Stimulated activated CD8-positive, alpha-beta memory T cell treated with anti-CD3 and anti-CD28 coated beads, Interleukin-15, amount 100 ng/mL, for 24 hours (primary cell): ENCODE measurements around the gene METTL25B.

Source experiments
- DNase-seq: peaks from one replicate; pipeline ENCODE4 v3.0.0-alpha.2; 2020; ENCODE audit warnings: low read depth

Gene METTL25B

DNA sequence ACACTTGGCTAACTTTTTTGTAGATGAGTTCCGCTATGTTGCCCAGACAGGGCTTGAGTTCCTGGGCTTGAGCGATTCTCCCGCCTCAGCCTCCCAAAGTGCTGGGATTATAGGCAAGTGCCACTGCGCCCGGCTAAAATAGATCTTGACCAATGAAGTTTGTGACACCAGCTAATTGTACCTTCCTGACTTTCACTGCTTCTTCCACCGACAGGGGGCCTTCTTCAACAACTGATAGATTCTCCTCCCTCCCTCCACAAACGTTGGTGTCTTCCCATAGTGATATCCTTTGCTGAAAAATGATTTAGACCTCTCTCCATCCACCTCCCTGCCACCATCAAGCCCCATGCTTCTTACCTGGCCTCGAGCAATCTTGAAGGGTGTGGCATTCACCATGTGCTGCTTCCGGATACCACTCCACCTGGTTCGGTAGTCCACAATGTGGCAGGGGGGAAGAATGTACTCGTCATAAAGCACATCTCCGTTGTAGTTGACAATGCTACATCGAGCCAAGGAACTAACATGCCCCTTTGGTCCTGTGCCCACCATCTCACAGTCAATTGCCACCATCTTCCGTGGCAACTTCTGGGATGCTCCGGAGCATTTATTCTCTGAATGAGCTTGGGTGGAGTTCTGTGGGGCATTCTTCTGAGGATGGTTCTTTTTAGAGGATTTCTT lies 1.6 kb upstream of the METTL25B start:
- no peak for DNase-seq

- no peak for DNase-seq
Measured at GRCh38 chr1:156727492-156727891, 777 bp upstream of the METTL25B start.

DNA sequence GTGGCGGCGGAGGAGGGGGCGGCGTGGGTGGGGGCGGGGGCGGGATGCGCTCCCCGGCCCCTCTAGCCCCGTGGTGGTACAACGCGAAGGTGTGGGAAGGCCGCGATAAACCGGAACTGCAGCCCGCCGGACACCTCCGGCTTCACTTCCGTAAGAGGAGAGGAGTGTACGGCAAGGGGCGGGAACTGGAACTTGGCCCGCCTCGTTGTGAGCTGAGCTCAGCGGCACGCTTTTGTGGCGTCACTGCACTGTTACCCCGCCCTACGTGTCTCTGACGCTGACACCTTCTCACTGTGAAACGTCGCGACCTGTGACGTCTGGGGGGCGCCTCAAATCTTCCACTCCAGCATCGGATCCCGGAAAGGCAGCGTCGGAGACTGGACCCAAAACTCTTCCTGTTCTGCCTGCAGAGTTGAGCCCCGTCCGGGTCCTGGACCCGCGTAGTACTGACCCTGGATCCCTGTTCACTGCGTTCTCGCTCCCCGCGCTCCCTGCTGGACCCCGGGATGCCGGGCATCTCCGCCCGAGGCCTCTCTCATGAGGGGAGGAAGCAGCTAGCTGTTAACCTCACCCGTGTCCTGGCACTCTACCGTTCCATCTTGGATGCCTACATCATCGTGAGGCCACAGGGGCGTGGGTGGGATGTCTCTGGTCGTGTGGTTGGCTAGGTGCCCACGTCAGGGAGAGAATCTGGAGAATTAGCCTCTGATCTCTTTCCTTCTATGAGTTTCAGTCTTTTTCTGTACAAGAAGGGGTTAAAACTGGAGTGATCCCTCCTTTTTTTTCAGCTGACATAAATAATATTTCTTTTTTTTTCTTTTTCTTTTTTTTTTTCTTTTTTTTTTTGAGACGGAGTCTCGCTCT lies 562 bp downstream of the METTL25B start, which contains the start of gene ISG20L2:
Gene ISG20L2, minus strand, starts transcription at position 168 of the 864 bp plus-strand sequence. CDS start 1,114 bp downstream, outside the sequence.
- DNase-seq, result peak; percentile 79

DNA sequence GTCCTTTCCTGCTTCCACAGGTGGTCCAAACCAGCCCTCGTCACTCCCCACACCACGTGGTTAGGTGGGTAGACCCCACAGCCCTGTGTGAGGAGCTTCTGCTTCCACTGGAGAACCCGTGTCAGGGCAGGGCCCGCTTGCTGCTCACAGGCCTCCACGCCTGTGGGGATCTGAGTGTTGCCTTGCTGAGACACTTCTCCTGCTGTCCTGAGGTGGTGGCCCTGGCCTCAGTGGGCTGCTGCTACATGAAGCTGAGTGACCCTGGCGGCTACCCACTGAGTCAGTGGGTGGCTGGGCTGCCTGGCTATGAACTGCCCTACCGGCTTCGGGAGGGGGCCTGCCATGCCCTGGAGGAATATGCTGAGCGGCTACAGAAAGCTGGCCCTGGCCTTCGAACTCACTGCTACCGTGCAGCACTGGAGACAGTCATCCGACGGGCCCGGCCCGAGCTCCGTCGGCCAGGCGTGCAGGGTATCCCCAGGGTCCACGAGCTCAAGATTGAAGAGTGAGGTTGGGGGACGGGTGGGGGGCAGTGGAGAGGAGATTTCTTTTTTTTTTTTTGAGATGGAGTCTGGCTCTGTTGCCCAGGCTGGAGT lies 5.8 kb downstream of the METTL25B start:
- no peak for DNase-seq

DNA sequence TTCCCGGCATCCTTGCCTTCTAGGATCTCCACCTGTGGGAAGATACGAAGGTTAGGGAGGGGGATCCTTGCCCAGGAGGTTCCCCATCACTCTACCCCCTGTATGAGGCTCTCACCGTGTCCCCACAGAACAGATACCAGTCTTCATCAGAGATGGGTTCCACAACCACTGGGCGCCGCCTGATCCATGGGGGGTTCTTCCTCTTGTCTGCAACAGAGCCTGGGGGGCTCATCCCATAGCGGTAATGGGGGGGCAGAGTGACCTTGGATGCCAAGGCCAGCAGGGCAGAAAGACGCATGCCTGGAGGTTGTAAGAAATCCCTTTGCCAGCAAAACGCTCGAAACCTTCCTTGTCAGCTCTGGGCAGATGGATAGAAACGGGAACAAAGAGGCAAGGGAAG lies 10.1 kb downstream of the METTL25B start:
- DNase-seq, result no peak

DNA sequence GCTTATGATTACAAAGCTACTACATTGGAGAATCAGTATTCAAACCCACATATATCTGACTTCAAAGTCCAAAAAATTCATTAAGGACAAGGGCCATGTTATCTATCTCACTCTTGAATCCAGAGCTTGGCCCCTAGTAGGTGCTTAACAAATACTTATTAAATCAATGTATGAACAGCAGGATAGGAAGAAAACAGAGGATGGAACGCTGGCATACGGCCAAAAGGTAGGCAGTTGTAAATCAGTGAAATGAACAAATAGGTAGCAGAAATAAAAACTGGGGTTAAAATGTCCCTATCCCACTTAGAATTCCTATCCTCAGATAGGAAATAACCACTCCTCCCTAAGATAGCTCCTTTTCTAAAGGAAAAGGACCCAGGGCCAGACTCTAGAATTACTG lies 10.6 kb downstream of the METTL25B start:
- no peak for DNase-seq

GRCh38 chr1:156740237-156740740 lies 12.0 kb downstream of the METTL25B start:
- DNase-seq, result no peak

DNA sequence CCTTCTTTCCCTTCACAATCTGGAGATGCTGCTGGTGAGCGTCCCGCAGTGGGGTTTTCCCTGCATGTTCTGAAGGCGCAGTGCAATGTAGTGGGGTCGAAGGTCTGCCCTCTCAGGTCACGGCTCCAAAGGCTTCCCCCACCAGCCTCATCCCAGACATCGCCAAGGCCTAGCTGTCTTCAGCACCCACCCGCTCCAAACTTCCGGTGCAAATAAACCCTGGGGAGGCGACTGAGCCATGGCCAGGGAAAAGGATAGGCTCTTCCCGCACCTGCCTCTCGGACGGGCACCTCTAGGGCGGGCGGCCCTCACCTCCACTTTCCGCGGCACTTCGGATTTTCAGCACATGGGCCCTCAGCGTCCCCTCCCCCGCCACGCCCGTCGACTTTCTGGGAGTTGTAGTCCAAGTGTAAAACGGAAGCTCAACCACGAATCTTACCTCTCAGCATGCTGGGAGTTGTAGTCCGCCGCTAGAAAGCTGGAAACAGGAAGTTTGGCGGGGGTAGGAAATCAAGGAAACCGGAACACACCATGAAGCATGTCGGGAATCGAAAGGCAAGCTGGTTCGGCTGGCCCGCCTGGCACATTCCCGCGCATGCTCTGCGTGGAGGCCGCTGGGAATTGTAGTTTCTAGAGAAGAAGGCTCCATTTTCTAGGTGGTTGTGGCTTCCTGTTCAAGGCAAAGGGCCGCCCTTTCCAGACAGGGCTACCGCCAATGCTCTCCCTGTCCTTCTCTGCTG lies 12.6 kb downstream of the METTL25B start, which contains the start of gene MRPL24:
Gene MRPL24, minus strand, starts transcription at position 348 of the 740 bp plus-strand sequence. CDS start 2,384 bp downstream, outside the sequence.
- peak; percentile 81 for DNase-seq

DNA sequence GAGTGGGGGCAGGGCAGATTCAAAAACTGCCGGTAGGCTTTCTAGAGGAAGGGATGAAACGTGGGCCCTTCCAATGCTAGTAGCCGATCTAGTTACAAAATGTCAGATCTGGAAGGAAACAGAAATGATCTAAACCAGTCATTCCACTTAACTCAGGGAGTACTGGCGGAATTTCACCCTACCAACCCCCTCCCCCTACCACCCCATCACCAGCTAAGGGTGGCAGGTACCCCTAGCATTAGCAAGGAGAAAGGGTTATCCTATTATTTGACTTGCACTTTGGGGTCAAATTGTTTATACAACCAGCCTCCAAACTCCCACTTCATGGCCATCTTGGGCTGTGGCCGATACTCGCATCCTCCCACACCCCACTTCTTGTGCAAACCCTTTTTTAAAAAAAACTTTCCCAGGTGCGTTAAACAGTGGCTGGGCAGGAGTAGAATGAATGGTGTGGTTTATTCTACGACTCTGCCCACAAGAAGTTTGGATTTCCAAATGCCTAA lies 13.3 kb downstream of the METTL25B start:
- DNase-seq, result no peak

DNA sequence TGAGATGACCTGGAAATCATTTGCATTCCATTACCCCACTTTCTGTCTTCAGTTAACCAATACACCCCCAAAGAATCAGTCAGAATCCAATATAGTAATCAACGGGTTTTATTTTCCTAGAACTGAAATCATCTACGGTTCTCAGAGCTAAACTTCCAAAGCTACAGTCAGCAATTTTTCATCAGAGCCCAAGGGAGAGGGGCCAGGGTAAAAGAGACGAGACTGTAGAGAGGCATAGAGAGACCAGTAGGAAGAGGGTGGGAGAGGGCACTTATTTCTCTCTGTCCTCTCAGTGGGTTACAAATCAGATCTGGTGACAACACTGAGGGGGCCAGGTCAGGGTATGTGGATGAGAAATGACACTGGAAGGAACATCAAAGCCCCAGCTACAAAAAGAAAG lies 13.7 kb downstream of the METTL25B start:
- no peak for DNase-seq

GRCh38 chr1:156742801-156743200 lies 14.5 kb downstream of the METTL25B start:
- no peak for DNase-seq

DNA sequence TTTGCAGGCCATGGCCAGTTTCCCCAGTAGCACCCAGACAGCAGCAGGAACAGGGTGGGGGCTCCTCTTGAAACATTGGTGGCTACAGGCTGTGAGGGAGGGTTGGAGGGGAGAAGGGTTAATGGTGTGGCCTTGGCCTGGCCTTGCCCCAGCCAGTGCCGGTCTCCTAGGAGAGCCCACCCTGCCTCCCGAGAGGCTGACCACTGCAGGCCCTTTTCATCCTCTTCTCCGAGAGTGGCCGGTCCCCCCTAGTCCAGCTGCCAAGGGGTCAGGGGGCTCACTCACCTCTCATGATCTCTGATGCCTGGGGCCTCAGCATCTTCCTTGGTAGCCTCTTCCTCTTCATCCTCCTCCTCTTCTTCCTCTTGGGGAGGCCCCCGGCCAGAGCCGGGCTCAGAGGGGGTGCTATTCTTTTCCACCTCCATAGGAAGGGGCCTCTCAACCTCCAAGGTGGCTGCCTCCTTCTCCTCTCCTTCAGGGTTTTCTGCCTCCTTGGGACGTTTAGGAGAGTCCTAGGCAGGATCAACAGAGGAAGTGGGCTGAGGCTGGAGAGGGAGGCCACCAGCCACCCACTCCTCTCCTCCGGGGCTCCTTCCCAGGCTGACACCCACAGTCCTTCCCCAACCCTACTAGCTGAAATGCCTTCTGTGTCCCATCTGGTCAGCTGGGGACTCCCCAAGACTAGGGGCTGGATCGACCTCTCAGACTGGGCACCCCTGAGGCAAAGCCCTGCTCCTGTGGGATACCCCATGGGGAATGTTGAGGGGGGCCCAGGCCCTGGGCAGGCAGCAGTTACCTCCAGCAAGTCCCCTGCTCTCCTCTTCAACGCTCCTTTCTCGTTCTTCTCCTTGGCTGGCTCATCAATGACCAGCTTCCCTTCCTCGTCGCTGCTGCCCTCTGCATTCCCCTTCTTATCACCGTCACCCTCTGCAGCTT lies 15.4 kb downstream of the METTL25B start:
- no peak for DNase-seq

GRCh38 chr1:156744344-156744743 lies 16.1 kb downstream of the METTL25B start:
- no peak for DNase-seq

GRCh38 chr1:156744786-156745419 lies 16.6 kb downstream of the METTL25B start:
- DNase-seq, result no peak

GRCh38 chr1:156745881-156746280 lies 17.6 kb downstream of the METTL25B start:
- DNase-seq, result no peak

DNA sequence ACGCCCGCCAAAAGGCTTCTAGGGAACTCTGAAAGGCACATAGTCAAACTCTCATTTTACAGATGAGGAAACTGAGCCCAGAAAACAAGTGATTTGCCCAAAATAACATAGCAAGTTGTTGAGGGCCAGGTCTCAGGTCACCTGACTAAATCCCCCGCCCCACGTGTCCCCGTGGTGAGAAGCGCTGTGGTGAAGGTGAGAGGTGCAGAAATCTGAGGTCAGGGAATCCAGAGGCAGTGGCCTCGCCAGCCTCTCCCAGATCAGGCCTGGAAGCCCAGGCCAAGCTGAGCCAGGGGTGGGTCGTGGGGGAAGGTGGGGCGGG lies 18.1 kb downstream of the METTL25B start:
- no peak for DNase-seq

DNA sequence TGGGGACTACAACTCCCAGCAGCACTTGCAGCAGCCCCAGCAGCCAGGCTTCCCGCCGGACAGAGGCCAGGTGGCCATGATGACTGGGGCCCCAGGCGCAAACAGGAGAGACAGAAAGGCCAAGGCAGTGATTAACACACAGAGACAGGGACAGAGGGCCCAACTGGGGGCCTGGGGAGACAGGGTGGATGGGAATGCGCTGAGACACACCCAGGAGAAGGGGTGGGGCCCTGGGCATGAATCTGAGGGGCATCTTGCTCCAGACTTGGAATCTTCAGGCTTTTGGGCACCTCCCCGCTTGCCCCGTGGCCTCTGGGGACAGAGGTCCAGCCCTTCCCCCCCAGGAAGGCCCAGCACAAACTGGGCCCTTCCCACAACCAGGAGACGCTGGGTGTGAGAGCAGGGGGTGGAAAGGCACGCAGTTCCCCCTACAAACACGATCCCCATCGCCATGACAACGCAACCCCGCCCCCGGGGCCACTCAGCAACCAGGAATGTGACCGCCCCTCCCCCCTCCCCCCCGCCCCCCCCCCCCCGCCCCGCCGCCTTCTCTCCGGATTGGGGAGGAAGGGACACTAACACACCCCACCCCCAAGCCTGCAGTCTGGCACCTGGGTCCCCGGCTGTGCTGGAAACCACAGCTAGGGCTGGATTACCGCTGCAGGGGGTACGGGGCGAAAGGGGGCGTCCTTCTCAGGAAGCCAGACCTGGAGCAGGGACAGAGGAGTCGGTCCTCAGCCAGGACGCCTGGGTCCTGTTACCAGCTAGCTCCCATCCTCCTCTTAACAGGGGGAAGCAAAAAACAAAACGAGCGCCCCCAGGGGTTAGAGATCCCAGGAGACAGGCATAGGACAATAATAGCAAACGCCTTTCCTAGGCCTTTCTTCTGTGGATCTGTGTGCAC lies 18.7 kb downstream of the METTL25B start:
- no peak for DNase-seq

DNA sequence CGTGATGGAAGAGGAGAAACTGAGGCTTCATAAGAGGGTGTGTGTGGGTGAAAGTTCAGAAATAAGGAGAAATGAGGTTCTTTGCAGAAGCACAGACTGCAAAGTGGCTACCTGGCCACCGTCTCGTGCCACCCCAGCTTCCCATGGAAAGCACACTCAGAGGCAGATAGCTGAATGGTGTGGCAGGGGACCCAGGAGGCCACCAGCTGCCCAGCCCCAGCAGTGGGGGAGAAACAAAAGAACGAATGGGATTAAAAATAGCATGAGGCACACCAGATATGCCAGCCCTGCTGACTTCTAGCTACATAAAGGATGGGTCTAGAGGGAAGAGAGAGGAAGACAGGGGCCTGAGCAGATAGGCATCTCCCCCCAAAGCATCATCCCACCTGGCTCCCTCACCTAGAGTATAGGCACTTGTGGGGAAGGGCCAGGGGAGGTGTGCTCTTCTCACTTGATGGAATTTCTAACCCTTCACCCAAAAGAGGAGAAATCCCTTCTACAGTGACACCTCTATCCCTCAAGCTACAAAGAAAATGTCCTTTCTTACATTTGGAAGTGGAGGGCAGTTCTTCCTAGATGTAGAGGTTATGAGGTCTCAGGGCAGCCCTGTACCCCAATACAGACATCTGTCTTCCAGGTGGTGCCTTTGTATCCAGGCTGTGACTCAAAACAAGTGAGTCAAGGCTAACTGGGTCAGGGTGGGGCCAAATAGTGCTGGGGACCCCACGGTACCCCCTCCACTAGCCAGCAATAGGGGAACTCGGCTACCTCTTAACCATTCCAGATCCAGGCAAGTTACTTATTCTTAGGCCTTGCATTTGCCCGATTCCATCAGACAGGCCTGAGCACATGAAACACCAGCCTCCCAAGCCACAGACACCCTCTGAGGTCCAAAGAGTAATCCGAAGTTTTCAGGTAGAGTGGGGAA lies 19.7 kb downstream of the METTL25B start:
- DNase-seq, result no peak
